Epithelial cell of esophagus (primary cell): Measurements from ENCODE around the gene FKBP11.

ENCODE experiments used
- DNase-seq: peaks from one replicate; pipeline ENCODE4 v3.0.0; 2010; ENCODE audit warnings: low read depth
- H3K4me3 ChIP-seq: 2 replicates; pipeline ENCODE4 v1.5.1; 2011; ENCODE audit warnings: mild to moderate bottlenecking, low read length, control low read depth
- CTCF ChIP-seq: IDR thresholded peaks from 2 replicates; pipeline ENCODE4 v1.5.1; 2011; ENCODE audit warnings: low read depth, mild to moderate bottlenecking, low read length, control low read depth, inconsistent platforms; ENCODE audit not compliant: insufficient read depth; ENCODE audit errors: missing control alignments

The FKBP11 gene

GRCh38 chr12:48930475-48930874 is 5.2 kb upstream of the FKBP11 start:
- TF ChIP-seq CTCF, result no peak

DNA sequence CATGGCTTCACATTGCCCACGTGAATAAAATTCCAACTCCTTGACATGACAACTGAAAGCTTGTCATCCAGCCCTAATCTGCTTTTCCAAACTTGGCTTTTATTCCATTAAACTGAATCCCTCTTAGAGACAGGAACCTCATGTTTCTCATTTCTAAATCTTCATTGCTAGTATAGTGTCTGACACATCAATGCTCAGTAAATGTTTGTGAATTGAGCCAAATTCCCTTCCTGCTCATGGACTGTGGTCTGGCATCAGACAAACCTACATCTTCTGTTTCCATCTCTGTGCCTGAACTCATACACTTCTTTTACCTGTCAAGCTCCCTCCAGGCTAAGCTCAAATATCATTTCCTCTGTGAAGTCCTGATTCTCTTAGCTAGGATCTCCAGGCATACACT is 4.3 kb upstream of the FKBP11 start:
- no peak for DNase-seq
- no peak for TF ChIP-seq CTCF
- H3K4me3 ChIP-seq, result no peak overlapping the region

More at GRCh38 chr12:48930475-48930874, 5.2 kb upstream of the FKBP11 start:
- H3K4me3 ChIP-seq, result no peak overlapping the region
- DNase-seq, result no peak

GRCh38 chr12:48927261-48927660 is 2.0 kb upstream of the FKBP11 start:
- H3K4me3 ChIP-seq, result no peak overlapping the region
- DNase-seq, result no peak
- TF ChIP-seq CTCF, result no peak

DNA sequence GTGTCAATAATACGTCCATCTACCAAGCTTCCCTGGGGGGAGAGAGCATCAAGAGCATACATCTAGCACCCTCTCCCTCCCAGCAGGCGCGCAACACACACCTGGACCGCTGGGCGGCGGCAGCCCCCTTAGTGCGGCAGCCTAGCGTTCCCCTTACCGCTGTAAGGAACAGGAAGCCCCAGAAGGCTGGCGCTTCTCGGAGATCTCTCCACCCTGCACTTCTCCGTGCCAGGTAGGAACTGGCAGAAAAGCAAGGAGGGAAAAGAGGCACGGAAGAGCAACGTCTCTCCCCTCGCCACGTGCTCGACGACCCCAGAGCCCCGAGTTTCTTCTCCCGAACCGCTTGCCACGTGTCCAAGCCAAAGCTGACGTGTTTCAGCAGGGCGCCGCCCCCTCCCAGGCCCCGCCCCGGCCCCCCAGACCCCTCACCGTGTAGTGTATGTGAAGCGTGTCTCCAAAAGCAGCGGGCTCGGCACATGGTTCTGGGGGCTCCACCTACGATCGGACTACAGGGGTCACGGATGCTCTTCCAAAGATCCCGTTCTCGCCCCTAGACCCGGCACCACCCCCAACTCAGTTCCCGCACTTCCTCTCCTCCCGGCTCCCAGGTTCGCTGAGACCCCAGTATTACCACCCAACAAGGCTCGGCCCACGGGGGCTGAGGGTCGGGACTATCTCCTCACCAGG is 532 bp downstream of the FKBP11 start:
- peak; percentile 49 for TF ChIP-seq CTCF
- H3K4me3 ChIP-seq, result peak overlapping the region; percentile 58
- peak; percentile 53 for DNase-seq

DNA sequence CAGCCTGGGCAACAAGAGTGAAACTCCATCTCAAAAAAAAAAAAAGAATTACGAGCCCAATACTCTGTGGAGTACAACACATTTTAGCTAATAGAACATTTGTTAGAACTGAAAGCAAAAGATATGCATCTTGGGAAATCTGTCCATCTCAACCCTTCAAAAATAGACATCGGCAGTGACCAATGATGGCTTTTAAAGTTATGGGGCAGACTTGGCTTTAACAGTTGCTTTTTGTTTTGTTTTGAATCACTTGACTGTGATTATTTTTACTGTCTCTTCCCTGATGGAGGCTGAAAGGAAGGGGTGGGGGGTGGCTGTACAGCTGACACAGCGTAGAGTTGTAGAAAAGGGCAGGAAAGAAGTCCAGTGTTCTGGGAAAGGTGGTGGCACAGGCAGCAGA is 2.2 kb downstream of the FKBP11 start:
- H3K4me3 ChIP-seq, result no peak overlapping the region
- DNase-seq, result no peak
- no peak for TF ChIP-seq CTCF

- no peak for DNase-seq
- no peak overlapping the region for H3K4me3 ChIP-seq
- TF ChIP-seq CTCF, result no peak
These were observed 7.3 kb downstream of the FKBP11 start for GRCh38 chr12:48917857-48918537.
